Thoracic aorta (tissue), 2 donors: ENCODE data around the gene EXOC3L4. TPM values are rescaled to one million over a fixed set of nuclear protein-coding genes. Genes with fewer than 3 reads are reported as not detected.
"Not testable (repeated sequence)": the region's sequence is repeated elsewhere in the genome, so short reads cannot be mapped to it uniquely, and the experiment has no call there.

Experiments used
- ATAC-seq: fragments of 150-250 bp; one replicate; pipeline ENCODE4 v1.8.0; 2017; ENCODE audit warnings: low read depth; ENCODE audit not compliant: insufficient number of reproducible peaks, low FRiP score
- DNase-seq: peaks from one replicate; pipeline ENCODE4 v3.0.0-alpha.2; 2020; ENCODE audit warnings: low spot score
- H3K27ac ChIP-seq, 2 donors: fragments of 200-600 bp; sonication (generic); 1 replicate in 1 of 2; 2 replicates in 1 of 2; pipeline ENCODE4 v1.5.1; 2016; ENCODE audit warnings: mild to moderate bottlenecking in 2 of 2, moderate library complexity in 2 of 2
- H3K27me3 ChIP-seq: fragments of 200-600 bp; sonication (generic); replicated peaks from 2 replicates; pipeline ENCODE4 v1.6.0; 2016; ENCODE audit warnings: mild to moderate bottlenecking; ENCODE audit not compliant: insufficient read depth
- H3K36me3 ChIP-seq: fragments of 200-600 bp; sonication (generic); one replicate; pipeline ENCODE4 v1.5.1; 2016
- H3K4me1 ChIP-seq, 2 donors: fragments of 200-600 bp; sonication (generic); 1 replicate in 1 of 2; 2 replicates in 1 of 2; pipeline versions ENCODE4 v1.5.1 to v1.6.0; 2016; ENCODE audit warnings: low read depth in 2 of 2, mild to moderate bottlenecking in 1 of 2; ENCODE audit not compliant: control insufficient read depth in 1 of 2
- H3K4me3 ChIP-seq: fragments of 200-600 bp; sonication (generic); 2 replicates; pipeline ENCODE4 v1.5.1; 2016; ENCODE audit warnings: mild to moderate bottlenecking
- H3K9me3 ChIP-seq: fragments of 200-600 bp; sonication (generic); 2 replicates; pipeline ENCODE4 v1.5.1; 2016
- CTCF ChIP-seq: fragments of 200-600 bp; sonication (generic); IDR thresholded peaks from one replicate; pipeline ENCODE4 v1.5.1; 2019; ENCODE audit warnings: antibody characterized with exemption
- total RNA-seq, 2 donors: library from RNA; depleted of rRNA; stranded (reverse); fragments of >200 nt; gene quantifications; one replicate each; pipeline versions ENCODE4 v1.1.0 to v1.2.3, GENCODE V29; 2016

The EXOC3L4 gene
- total RNA-seq = not detected

GRCh38 chr14:103094406-103095209 lies at the start of gene EXOC3L4:
EXOC3L4 (plus strand) TSS chr14:103094725; CDS start chr14:103100220, 5,495 bp downstream.
- no peak for ATAC-seq

DNA sequence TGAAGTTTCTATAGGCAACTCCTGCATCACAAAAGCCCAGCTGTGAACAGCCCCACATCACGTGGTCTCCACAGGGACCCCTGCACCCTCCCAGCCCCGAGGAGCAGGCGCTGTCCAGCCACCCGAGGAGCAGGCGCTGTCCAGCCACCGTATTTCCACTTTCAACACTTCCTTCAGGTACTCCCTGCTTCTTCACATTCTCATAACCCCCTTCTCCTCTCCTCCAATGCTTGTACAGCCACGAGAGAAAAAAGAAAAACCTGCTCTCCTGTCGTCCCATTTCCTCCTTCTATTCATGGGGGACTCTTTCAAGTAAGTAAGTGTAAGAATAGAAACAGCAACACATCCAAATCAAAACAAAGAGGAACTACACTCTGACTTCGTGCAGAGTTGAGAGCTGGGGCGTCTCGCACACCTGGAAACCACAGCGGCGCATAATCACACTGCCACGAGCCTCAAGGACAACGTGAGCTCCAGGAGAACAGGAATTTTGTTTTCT lies 49.1 kb upstream of the EXOC3L4 start:
- Histone ChIP-seq H3K9me3 (no peaks in the 10 kb centered on the region), H3K4me1 (peaks cover 6 to 29% of the 10 kb centered on the region in 2 donors), H3K4me3 (no peak overlapping the region), H3K27ac (no peak overlapping the region), H3K27me3 (no peaks in the 10 kb centered on the region), H3K36me3 (no peaks in the 10 kb centered on the region)
- no peak for TF ChIP-seq CTCF
- ATAC-seq = no peak
- DNase-seq = no peak

More at GRCh38 chr14:103094406-103095209, at the start of gene EXOC3L4:
- no peaks in the 10 kb centered on the region for H3K27me3 ChIP-seq
- no peaks in the 10 kb centered on the region for H3K36me3 ChIP-seq
- no peak within 1 kb of the TSS for H3K4me3 ChIP-seq
- DNase-seq = no peak
- H3K27ac ChIP-seq = no peak within 1 kb of the TSS
- H3K4me1 ChIP-seq = peaks cover 5 to 6% of the 10 kb centered on the region in 2 donors
- no peak for TF ChIP-seq CTCF
- H3K9me3 ChIP-seq = no peaks in the 10 kb centered on the region

DNA sequence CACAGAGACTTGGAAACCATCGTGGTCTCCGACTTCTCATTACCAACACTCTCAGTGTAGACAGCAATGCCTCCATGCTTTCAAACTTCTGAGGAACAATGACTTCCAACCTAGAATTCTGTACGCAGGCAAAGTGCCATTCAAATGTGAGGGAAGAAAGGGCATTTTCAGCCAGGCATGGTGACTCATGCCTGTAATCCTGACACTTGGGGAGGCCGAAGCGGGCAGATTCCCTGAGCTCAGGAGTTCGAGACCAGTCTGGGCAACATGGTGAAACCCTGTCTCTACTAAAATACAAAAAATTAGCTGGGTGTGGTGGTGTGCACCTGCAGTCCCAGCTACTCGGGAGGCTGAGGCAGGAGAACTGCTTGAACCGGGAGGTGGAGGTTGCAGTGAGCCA lies 47.1 kb upstream of the EXOC3L4 start:
- DNase-seq, H3K4me3 ChIP-seq, H3K27ac ChIP-seq, H3K9me3 ChIP-seq, H3K36me3 ChIP-seq, H3K27me3 ChIP-seq, ATAC-seq: not testable (repeated sequence)
- H3K4me1 ChIP-seq = peaks cover 9 to 32% of the 10 kb centered on the region in 2 donors

DNA sequence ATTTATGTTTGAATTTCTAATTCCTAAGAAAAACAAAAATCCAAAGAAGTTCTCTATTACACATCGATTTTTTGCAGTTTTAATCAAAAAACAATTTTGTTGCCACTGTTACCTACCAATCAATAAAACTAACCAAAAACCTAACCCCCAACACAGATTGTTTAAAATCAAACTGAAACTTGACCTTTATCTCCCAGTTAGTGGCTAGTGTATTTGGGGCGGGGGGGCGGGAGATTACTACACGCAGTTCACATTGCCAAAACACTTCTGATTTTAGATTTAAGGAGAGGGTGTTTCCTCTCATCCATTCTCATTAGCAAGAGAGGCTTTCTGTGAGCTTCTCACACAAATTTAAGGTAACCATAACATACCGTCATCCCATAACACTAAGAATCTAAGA lies 43.6 kb upstream of the EXOC3L4 start:
- no peaks in the 10 kb centered on the region for H3K36me3 ChIP-seq

DNA sequence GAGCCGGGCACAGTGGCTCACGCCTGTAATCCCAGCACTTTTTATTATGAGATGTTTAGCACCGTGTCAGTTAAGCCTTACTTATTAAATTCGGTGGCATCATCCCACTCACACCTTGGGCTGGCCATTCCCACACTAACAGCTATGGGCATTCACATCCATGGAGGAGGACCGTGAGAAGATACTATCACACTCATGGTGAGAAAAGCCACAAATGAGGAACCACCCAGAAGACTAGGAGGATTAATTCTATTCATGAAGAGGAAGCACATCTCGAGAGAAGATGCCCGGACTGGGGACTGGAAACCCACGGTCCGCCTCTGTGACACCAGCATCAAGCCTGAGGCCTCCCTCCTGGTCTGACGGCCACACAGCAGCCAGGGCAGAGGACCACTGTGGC lies 42.1 kb upstream of the EXOC3L4 start:
- H3K36me3 ChIP-seq = no peaks in the 10 kb centered on the region
- no peaks in the 10 kb centered on the region for H3K27me3 ChIP-seq
- peaks cover 16 to 38% of the 10 kb centered on the region in 2 donors for H3K4me1 ChIP-seq
- no peak overlapping the region for H3K4me3 ChIP-seq
- DNase-seq (no peak), ATAC-seq (no peak)
- H3K27ac ChIP-seq = no peak overlapping the region
- no peak for TF ChIP-seq CTCF
- no peaks in the 10 kb centered on the region for H3K9me3 ChIP-seq

More for the DNA sequence above, 43.6 kb upstream of the EXOC3L4 start:
- DNase-seq (no peak), ATAC-seq (no peak)
- H3K4me1 ChIP-seq = peaks cover 15 to 47% of the 10 kb centered on the region in 2 donors
- TF ChIP-seq CTCF = no peak
- H3K27me3 ChIP-seq = no peaks in the 10 kb centered on the region
- no peaks in the 10 kb centered on the region for H3K9me3 ChIP-seq
- H3K4me3 ChIP-seq = no peak overlapping the region
- H3K27ac ChIP-seq = no peak overlapping the region
